HL-60 (cell line): Measurements from ENCODE around the gene SEMA3B.
"Not testable (repeated sequence)": the region's sequence is repeated elsewhere in the genome, so short reads cannot be mapped to it uniquely, and the experiment has no call there.

Source experiments
- DNase-seq, 2 experiments: peaks; one replicate each; pipeline ENCODE4 v3.0.0-alpha.2; 2010 to 2020; ENCODE audit warnings: low read depth in 1 of 2, low spot score in 1 of 2
- H3K27ac ChIP-seq: fragments of 250-450 bp; sonication (Bioruptor Pico); replicated peaks from 2 replicates; pipeline ENCODE4 v1.5.1; 2020; ENCODE audit warnings: mild to moderate bottlenecking, moderate library complexity
- H3K27me3 ChIP-seq: fragments of 250-450 bp; sonication (Bioruptor Pico); 2 replicates; pipeline ENCODE4 v1.5.1; 2021; ENCODE audit warnings: mild to moderate bottlenecking, moderate library complexity; ENCODE audit not compliant: insufficient read depth, poor library complexity, severe bottlenecking
- H3K4me3 ChIP-seq: replicated peaks from 2 replicates; pipeline ENCODE4 v1.5.1; 2011; ENCODE audit warnings: mild to moderate bottlenecking, control low read depth, low read length; ENCODE audit not compliant: insufficient read depth
- CTCF ChIP-seq: IDR thresholded peaks from one replicate; pipeline ENCODE4 v1.5.1; 2011; ENCODE audit warnings: low read length, control low read depth, inconsistent platforms; ENCODE audit not compliant: insufficient read depth
- GABPA ChIP-seq: IDR thresholded peaks from 2 replicates; pipeline ENCODE4 v1.6.1; 2012; ENCODE audit warnings: low read depth
- POLR2AphosphoS5 ChIP-seq: IDR thresholded peaks from 2 replicates; pipeline ENCODE4 v1.6.1; 2012; ENCODE audit warnings: low read depth
- REST ChIP-seq: IDR thresholded peaks from 2 replicates; pipeline ENCODE4 v1.6.1; 2012; ENCODE audit warnings: low read depth; ENCODE audit not compliant: insufficient replicate concordance
- SPI1 ChIP-seq: IDR thresholded peaks from 2 replicates; pipeline ENCODE4 v1.6.1; 2012; ENCODE audit warnings: low read depth, mild to moderate bottlenecking, borderline replicate concordance

SEMA3B gene

GRCh38 chr3:50260942-50261441 lies 8.0 kb upstream of the SEMA3B start:
- Histone ChIP-seq H3K27ac (no peak overlapping the region), H3K4me3 (no peak overlapping the region), H3K27me3 (no peaks in the 10 kb centered on the region)
- no peak for TF ChIP-seq SPI1
- TF ChIP-seq GABPA = no peak
- TF ChIP-seq REST = no peak
- no peak for TF ChIP-seq CTCF
- no peak for TF ChIP-seq POLR2AphosphoS5
- no peak for DNase-seq

GRCh38 chr3:50261505-50261904 lies 7.4 kb upstream of the SEMA3B start:
- Histone ChIP-seq H3K27ac (no peak overlapping the region), H3K27me3 (peaks cover 2% of the 10 kb centered on the region), H3K4me3 (no peak overlapping the region)
- DNase-seq = no peak
- TF ChIP-seq REST = no peak
- no peak for TF ChIP-seq POLR2AphosphoS5

GRCh38 chr3:50262200-50262599 lies 6.7 kb upstream of the SEMA3B start:
- H3K27me3 ChIP-seq, DNase-seq, H3K27ac ChIP-seq, H3K4me3 ChIP-seq: not testable (repeated sequence)

GRCh38 chr3:50262778-50263177 lies 6.2 kb upstream of the SEMA3B start:
- DNase-seq = no peak
- no peak overlapping the region for H3K27ac ChIP-seq

More at GRCh38 chr3:50262778-50263177, 6.2 kb upstream of the SEMA3B start:
- Histone ChIP-seq H3K27me3 (peaks cover 13% of the 10 kb centered on the region), H3K4me3 (no peak overlapping the region)
- TF ChIP-seq REST (no peak), GABPA (no peak), SPI1 (no peak), CTCF (no peak), POLR2AphosphoS5 (no peak)
